Measurements from ENCODE around the gene DHX29. TPM values are rescaled to one million over a fixed set of nuclear protein-coding genes. Genes with fewer than 3 reads are reported as not detected.

The DHX29 gene
- total RNA-seq, 1 donor from 2014 or later = 25.1 TPM

- Mint-ChIP-seq H3K27me3 (no peaks in the 10 kb centered on the region), H3K9me3 (ENCODE audit: low read depth) (no peaks in the 10 kb centered on the region), H3K4me3 (ENCODE audit: low read depth) (no peak overlapping the region), H3K4me1 (ENCODE audit: low read depth) (peaks cover 2% of the 10 kb centered on the region), H3K27ac (no peak overlapping the region), H3K36me3 (ENCODE audit: insufficient read depth) (peaks cover 25% of the 10 kb centered on the region)
- DNase-seq (ENCODE audit: low spot score, unreplicated experiment) = no peak
- TF ChIP-seq CTCF (IDR thresholded peaks at IDR 0.05; ENCODE audit: unreplicated experiment) = no peak
Measured at GRCh38 chr5:55333811-55334210, 26.3 kb upstream of the DHX29 start.

- no peak for TF ChIP-seq CTCF (IDR thresholded peaks at IDR 0.05; ENCODE audit: unreplicated experiment)
- no peak for DNase-seq (ENCODE audit: low spot score, unreplicated experiment)
- Mint-ChIP-seq H3K4me3 (ENCODE audit: low read depth) (no peak overlapping the region), H3K27me3 (no peaks in the 10 kb centered on the region), H3K27ac (no peak overlapping the region), H3K9me3 (ENCODE audit: low read depth) (no peaks in the 10 kb centered on the region), H3K36me3 (ENCODE audit: insufficient read depth) (peaks cover 29% of the 10 kb centered on the region), H3K4me1 (ENCODE audit: low read depth) (peaks cover 2% of the 10 kb centered on the region)
Measured at GRCh38 chr5:55333017-55333416, 25.5 kb upstream of the DHX29 start.

GRCh38 chr5:55331321-55331720 lies 23.8 kb upstream of the DHX29 start:
- Mint-ChIP-seq H3K4me1 (ENCODE audit: low read depth) (peaks cover 2% of the 10 kb centered on the region), H3K27ac (no peak overlapping the region), H3K27me3 (no peaks in the 10 kb centered on the region), H3K36me3 (ENCODE audit: insufficient read depth) (peaks cover 32% of the 10 kb centered on the region), H3K4me3 (ENCODE audit: low read depth) (no peak overlapping the region), H3K9me3 (ENCODE audit: low read depth) (no peaks in the 10 kb centered on the region)
- TF ChIP-seq CTCF (IDR thresholded peaks at IDR 0.05; ENCODE audit: unreplicated experiment) = no peak
- no peak for DNase-seq (ENCODE audit: low spot score, unreplicated experiment)

DNA sequence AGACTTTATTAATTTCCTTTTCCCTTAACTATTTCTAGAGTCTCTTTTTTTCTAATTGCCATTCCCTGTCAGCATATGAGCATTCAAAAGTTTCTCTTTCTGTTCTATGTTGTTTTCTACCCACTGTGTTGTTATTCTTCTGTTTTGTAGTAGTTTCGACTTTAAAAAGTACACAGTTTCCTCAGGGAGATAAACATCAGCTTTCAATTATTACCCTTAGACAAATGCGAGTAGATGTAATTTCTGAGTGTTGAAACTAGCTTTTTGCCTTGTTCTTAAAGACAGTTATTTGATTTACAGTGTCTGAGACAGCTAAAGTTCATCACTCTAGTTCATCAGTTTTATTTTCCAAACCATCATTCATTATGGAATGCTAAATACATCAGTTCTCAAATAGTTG lies 19.8 kb upstream of the DHX29 start:
- no peaks in the 10 kb centered on the region for H3K9me3 Mint-ChIP-seq (ENCODE audit: low read depth)

DNA sequence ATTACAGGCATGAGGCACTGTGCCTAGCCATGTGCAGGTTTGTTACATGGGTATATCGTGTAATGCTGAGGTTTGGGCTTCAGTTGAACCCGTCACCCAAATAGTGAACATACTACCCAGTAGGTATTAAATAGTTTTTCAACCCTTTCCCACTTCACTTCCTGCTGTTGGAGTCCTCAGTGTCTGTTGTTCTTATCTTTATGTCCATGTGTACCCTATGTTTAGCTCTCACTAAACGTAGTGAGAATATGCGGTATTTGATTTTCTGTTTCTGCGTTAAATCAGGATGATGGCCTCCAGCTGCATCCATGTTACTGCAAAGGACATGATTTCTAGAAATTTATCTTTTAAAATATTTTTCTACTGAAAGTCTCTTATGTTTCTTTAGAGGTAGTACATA lies 18.1 kb upstream of the DHX29 start:
- Mint-ChIP-seq H3K4me1 (ENCODE audit: low read depth) (peaks cover 4% of the 10 kb centered on the region), H3K27me3 (no peaks in the 10 kb centered on the region)

More for the DNA sequence above, 19.8 kb upstream of the DHX29 start:
- Mint-ChIP-seq H3K27ac (no peak overlapping the region), H3K4me3 (ENCODE audit: low read depth) (no peak overlapping the region), H3K4me1 (ENCODE audit: low read depth) (peaks cover 4% of the 10 kb centered on the region), H3K27me3 (no peaks in the 10 kb centered on the region), H3K36me3 (ENCODE audit: insufficient read depth) (peaks cover 28% of the 10 kb centered on the region)
- TF ChIP-seq CTCF (IDR thresholded peaks at IDR 0.05; ENCODE audit: unreplicated experiment) = no peak
- no peak for DNase-seq (ENCODE audit: low spot score, unreplicated experiment)

More for the DNA sequence above, 18.1 kb upstream of the DHX29 start:
- Mint-ChIP-seq H3K9me3 (ENCODE audit: low read depth) (no peaks in the 10 kb centered on the region), H3K4me3 (ENCODE audit: low read depth) (no peak overlapping the region), H3K27ac (no peak overlapping the region), H3K36me3 (ENCODE audit: insufficient read depth) (peaks cover 27% of the 10 kb centered on the region)
- no peak for DNase-seq (ENCODE audit: low spot score, unreplicated experiment)
- no peak for TF ChIP-seq CTCF (IDR thresholded peaks at IDR 0.05; ENCODE audit: unreplicated experiment)
